Renal cortical epithelial cell (primary cell): ENCODE measurements around the gene TADA3. TPM values are rescaled to one million over a fixed set of nuclear protein-coding genes. Genes with fewer than 3 reads are reported as not detected.

ENCODE experiments used
- total RNA-seq: library from RNA; depleted of rRNA; stranded (reverse); fragments of >200 nt; gene quantifications from 2 replicates; pipeline ENCODE4 v1.2.3, GENCODE V29; 2014

Gene TADA3
- total RNA-seq, 1 donor from 2014 or later, result 57.5 TPM

Other genes starting within 250 kb of the TADA3 start
- 0.05 TPM in 1 of 2 replicates, not detected in the other for gene LHFPL4, start 238.7 kb downstream of the TADA3 start, total RNA-seq
- 37.4 and 57.1 TPM in 2 replicates for gene MTMR14, start 143.0 kb downstream of the TADA3 start, total RNA-seq
- gene CPNE9, start 88.6 kb downstream of the TADA3 start, total RNA-seq, result not detected in 2 replicates
- gene BRPF1, start 60.7 kb downstream of the TADA3 start, total RNA-seq, result 15.5 and 23.6 TPM in 2 replicates
- gene OGG1, start 42.5 kb downstream of the TADA3 start, total RNA-seq, result 6.1 and 11.9 TPM in 2 replicates
- 28.7 and 38.7 TPM in 2 replicates for gene CAMK1, start 22.5 kb downstream of the TADA3 start, total RNA-seq
- gene ARPC4, start 609 bp upstream of the TADA3 start, total RNA-seq, result 212 and 474 TPM in 2 replicates
- 10.4 and 33.6 TPM in 2 replicates for gene TTLL3, start 17.8 kb upstream of the TADA3 start, total RNA-seq
- gene RPUSD3, start 51.5 kb upstream of the TADA3 start, total RNA-seq, result 17.2 and 17.4 TPM in 2 replicates
- gene CIDEC, start 87.8 kb upstream of the TADA3 start, total RNA-seq, result 0.10 TPM in 1 of 2 replicates, not detected in the other
- 31.1 and 38.4 TPM in 2 replicates for gene JAGN1, start 98.1 kb upstream of the TADA3 start, total RNA-seq
- 0.69 and 1.3 TPM in 2 replicates for gene IL17RE, start 110.4 kb upstream of the TADA3 start, total RNA-seq
- 18.9 and 29.9 TPM in 2 replicates for gene IL17RC, start 124.6 kb upstream of the TADA3 start, total RNA-seq
- 35.9 and 74.2 TPM in 2 replicates for gene CRELD1, start 141.4 kb upstream of the TADA3 start, total RNA-seq
- gene PRRT3, start 159.9 kb upstream of the TADA3 start, total RNA-seq, result 1.0 and 3.0 TPM in 2 replicates
- 58.3 and 107 TPM in 2 replicates for gene EMC3, start 194.4 kb upstream of the TADA3 start, total RNA-seq
- 7.3 and 16.7 TPM in 2 replicates for gene FANCD2, start 234.0 kb upstream of the TADA3 start, total RNA-seq